Liver (tissue), 9 donors: Measurements from ENCODE around the gene HS3ST4. TPM values are rescaled to one million over a fixed set of nuclear protein-coding genes. Genes with fewer than 3 reads are reported as not detected.

Experiments used
- DNase-seq: peaks from one replicate; pipeline ENCODE4 v3.0.0-alpha.2; 2017; ENCODE audit warnings: low spot score
- H3K27ac ChIP-seq, 2 donors: one replicate each; pipeline ENCODE4 v1.7.0; 2013; ENCODE audit warnings: inconsistent platforms in 2 of 2, low read length in 2 of 2, control low read depth in 1 of 2, low read depth in 1 of 2, mild to moderate bottlenecking in 1 of 2
- H3K27me3 ChIP-seq, 4 donors: one replicate each; pipeline versions ENCODE4 v1.6.1 to v1.7.0; 2013; ENCODE audit warnings: low read length in 3 of 4, inconsistent platforms in 1 of 4, mild to moderate bottlenecking in 1 of 4, moderate library complexity in 1 of 4; ENCODE audit not compliant: control insufficient read depth in 4 of 4, insufficient read depth in 4 of 4
- H3K36me3 ChIP-seq, 4 donors: one replicate each; pipeline versions ENCODE4 v1.6.1 to v1.7.0; 2013; ENCODE audit warnings: low read length in 3 of 4, mild to moderate bottlenecking in 3 of 4, low read depth in 1 of 4, moderate library complexity in 1 of 4; ENCODE audit not compliant: control insufficient read depth in 4 of 4, insufficient read depth in 3 of 4
- H3K4me1 ChIP-seq, 4 donors: one replicate each; pipeline versions ENCODE4 v1.6.1 to v1.7.0; 2013; ENCODE audit warnings: low read length in 3 of 4, mild to moderate bottlenecking in 3 of 4, moderate library complexity in 1 of 4; ENCODE audit not compliant: control insufficient read depth in 4 of 4, insufficient read depth in 4 of 4
- H3K4me3 ChIP-seq, 3 donors: one replicate each; pipeline versions ENCODE4 v1.6.1 to v1.7.0; 2013; ENCODE audit warnings: low read length in 3 of 3, control low read depth in 1 of 3, low read depth in 1 of 3, mild to moderate bottlenecking in 1 of 3
- H3K9ac ChIP-seq, 2 donors: one replicate each; pipeline ENCODE4 v1.7.0; 2013; ENCODE audit warnings: low read length in 2 of 2, mild to moderate bottlenecking in 2 of 2, moderate library complexity in 2 of 2, control low read depth in 1 of 2, low read depth in 1 of 2
- H3K9me3 ChIP-seq, 4 donors: one replicate each; pipeline versions ENCODE4 v1.6.1 to v1.7.0; 2013; ENCODE audit warnings: low read length in 3 of 4; ENCODE audit not compliant: control insufficient read depth in 4 of 4
- ATF3 ChIP-seq: IDR thresholded peaks from 2 replicates; pipeline ENCODE4 v1.6.1; 2016; ENCODE audit warnings: antibody characterized with exemption
- CTCF ChIP-seq: fragments of 150-350 bp; IDR thresholded peaks from 2 replicates; pipeline ENCODE4 v1.5.1; 2017; ENCODE audit warnings: improper control_type of control experiment, low read depth, low read length; ENCODE audit not compliant: missing input control
- EGR1 ChIP-seq, 2 donors: IDR thresholded peaks; 2 replicates each; pipeline ENCODE4 v1.6.1; 2016 to 2018; ENCODE audit warnings: antibody characterized with exemption in 2 of 2, low read depth in 2 of 2
- FOXA1 ChIP-seq: IDR thresholded peaks from 2 replicates; pipeline ENCODE4 v1.6.1; 2016; ENCODE audit warnings: antibody characterized with exemption
- GABPA ChIP-seq, 2 donors: IDR thresholded peaks in 1 of 2; conservative IDR thresholded peaks in 1 of 2; 2 replicates each; pipeline ENCODE4 v1.6.1; 2016; ENCODE audit warnings: antibody characterized with exemption in 2 of 2, mild to moderate bottlenecking in 1 of 2, moderate library complexity in 1 of 2
- HNF4A ChIP-seq, 2 donors: conservative IDR thresholded peaks; 2 replicates each; pipeline ENCODE4 v1.6.1; 2016; ENCODE audit warnings: antibody characterized with exemption in 2 of 2, mild to moderate bottlenecking in 2 of 2
- HNF4G ChIP-seq: IDR thresholded peaks from 2 replicates; pipeline ENCODE4 v1.6.1; 2016; ENCODE audit warnings: antibody characterized with exemption
- JUND ChIP-seq, 2 donors: IDR thresholded peaks; 2 replicates each; pipeline ENCODE4 v1.6.1; 2016; ENCODE audit warnings: antibody characterized with exemption in 2 of 2
- MAX ChIP-seq: IDR thresholded peaks from 2 replicates; pipeline ENCODE4 v1.6.1; 2016; ENCODE audit warnings: antibody characterized with exemption
- NR2F2 ChIP-seq: IDR thresholded peaks from 2 replicates; pipeline ENCODE4 v1.6.1; 2016; ENCODE audit warnings: antibody characterized with exemption
- RAD21 ChIP-seq, 2 donors: IDR thresholded peaks; 2 replicates each; pipeline ENCODE4 v1.6.1; 2016; ENCODE audit warnings: antibody characterized with exemption in 2 of 2, mild to moderate bottlenecking in 2 of 2
- REST ChIP-seq: IDR thresholded peaks from 2 replicates; pipeline ENCODE4 v1.6.1; 2016; ENCODE audit warnings: antibody characterized with exemption, mild to moderate bottlenecking
- RXRA ChIP-seq, 2 donors: IDR thresholded peaks; 2 replicates each; pipeline ENCODE4 v1.6.1; 2017 to 2018; ENCODE audit warnings: antibody characterized with exemption in 2 of 2, mild to moderate bottlenecking in 1 of 2
- SP1 ChIP-seq: IDR thresholded peaks from 2 replicates; pipeline ENCODE4 v1.6.1; 2018; ENCODE audit warnings: antibody characterized with exemption, mild to moderate bottlenecking
- TAF1 ChIP-seq: conservative IDR thresholded peaks from 2 replicates; pipeline ENCODE4 v1.6.1; 2016; ENCODE audit warnings: antibody characterized with exemption, mild to moderate bottlenecking
- YY1 ChIP-seq: IDR thresholded peaks from 2 replicates; pipeline ENCODE4 v1.6.1; 2016; ENCODE audit warnings: antibody characterized with exemption, mild to moderate bottlenecking
- ZBTB33 ChIP-seq: IDR thresholded peaks from 2 replicates; pipeline ENCODE4 v1.6.1; 2016; ENCODE audit warnings: antibody characterized with exemption
- WGBS: extraction: QIAGEN DNeasy Blood & Tissue Kit; methylation state at CpG from one replicate; pipeline ENCODE4 v1.1.7; 2013; 5-methylcytosine and 5-hydroxymethylcytosine counted together
- polyA plus RNA-seq, 2 donors: library from polyadenylated mRNA; stranded (reverse) in 1 of 2; unstranded in 1 of 2; fragments of 200-250 nt in 1 of 2; fragments of >200 nt in 1 of 2; fragmentation: Nextera tagmentation in 1 of 2; extraction: Ambion mirVana in 1 of 2; gene quantifications; one replicate each; pipeline versions ENCODE4 v1.2.1 to v1.2.3, GENCODE V29; 2013 to 2015
- total RNA-seq, 2 donors: library from RNA; depleted of rRNA; stranded (reverse); fragments of >200 nt; gene quantifications; one replicate each; pipeline ENCODE4 v1.2.3, GENCODE V29; 2014
- donor health status: healthy.
- donor health status: healthy.
- donor health status: healthy.
- donor health status: healthy.
- donor health status: healthy.

HS3ST4 gene
- total and polyA plus RNA-seq, 4 donors, result not detected

GRCh38 chr16:25912321-25912720, 220.6 kb downstream of the HS3ST4 start:
- 64% methylated on average over 5 of the region's 5 CpGs for WGBS

More at GRCh38 chr16:25912321-25912720, 220.6 kb downstream of the HS3ST4 start:
- Histone ChIP-seq H3K36me3 (no peaks in the 10 kb centered on the region), H3K4me1 (no peaks in the 10 kb centered on the region), H3K4me3 (no peak overlapping the region), H3K9ac (no peak overlapping the region), H3K27ac (no peak overlapping the region), H3K9me3 (no peaks in the 10 kb centered on the region), H3K27me3 (no peaks in the 10 kb centered on the region)
- TF ChIP-seq JUND (IDR thresholded peaks at IDR 0.05) (no peak), YY1 (no peak), TAF1 (no peak), HNF4A (conservative IDR thresholded peaks at IDR 0.05) (no peak), NR2F2 (no peak), CTCF (no peak), EGR1 (IDR thresholded peaks at IDR 0.05; ENCODE audit: low read depth in 2 of 2) (no peak), SP1 (no peak), RAD21 (IDR thresholded peaks at IDR 0.05) (no peak), RXRA (IDR thresholded peaks at IDR 0.05) (no peak), FOXA1 (no peak), GABPA (IDR thresholded peaks at IDR 0.05 in 1 of 2, conservative IDR thresholded peaks at IDR 0.05 in 1 of 2) (no peak), HNF4G (no peak), ZBTB33 (no peak), REST (no peak), MAX (no peak), ATF3 (no peak)
- no peak for DNase-seq
